ACC112 (cell line): Measurements from ENCODE around the gene HMGXB3.

Source experiments
- H2AFZ ChIP-seq: fragments of 200-600 bp; sonication (generic); one replicate; pipeline ENCODE4 v1.6.0; 2017; ENCODE audit warnings: antibody characterized with exemption, low read length; ENCODE audit not compliant: unreplicated experiment
- H3K27ac ChIP-seq: fragments of 200-600 bp; sonication (generic); 2 replicates; pipeline ENCODE4 v1.5.1; 2014; ENCODE audit warnings: low read depth, mild to moderate bottlenecking, antibody characterized with exemption, low read length, moderate library complexity
- H3K27me3 ChIP-seq: fragments of 200-600 bp; sonication (generic); 2 replicates; pipeline ENCODE4 v1.6.1; 2014; ENCODE audit warnings: mild to moderate bottlenecking, antibody characterized with exemption, low read length, moderate library complexity, mixed read lengths; ENCODE audit not compliant: insufficient read depth
- H3K36me3 ChIP-seq: fragments of 200-600 bp; sonication (generic); 2 replicates; pipeline ENCODE4 v1.6.1; 2016; ENCODE audit warnings: mild to moderate bottlenecking, antibody characterized with exemption, low read length, moderate library complexity, mixed read lengths; ENCODE audit not compliant: insufficient read depth
- H3K4me1 ChIP-seq: fragments of 200-600 bp; sonication (generic); one replicate; pipeline ENCODE4 v1.6.1; 2016; ENCODE audit warnings: low read length, mixed read lengths; ENCODE audit not compliant: insufficient read depth, unreplicated experiment, control insufficient read depth
- H3K4me3 ChIP-seq: fragments of 200-600 bp; sonication (generic); 2 replicates; pipeline ENCODE4 v1.5.1; 2014; ENCODE audit warnings: mild to moderate bottlenecking, low read depth, low read length
- H3K79me2 ChIP-seq: fragments of 200-600 bp; sonication (generic); one replicate; pipeline ENCODE4 v1.6.0; 2016; ENCODE audit warnings: low read length; ENCODE audit not compliant: control insufficient read depth, unreplicated experiment, insufficient read depth

HMGXB3 gene

DNA sequence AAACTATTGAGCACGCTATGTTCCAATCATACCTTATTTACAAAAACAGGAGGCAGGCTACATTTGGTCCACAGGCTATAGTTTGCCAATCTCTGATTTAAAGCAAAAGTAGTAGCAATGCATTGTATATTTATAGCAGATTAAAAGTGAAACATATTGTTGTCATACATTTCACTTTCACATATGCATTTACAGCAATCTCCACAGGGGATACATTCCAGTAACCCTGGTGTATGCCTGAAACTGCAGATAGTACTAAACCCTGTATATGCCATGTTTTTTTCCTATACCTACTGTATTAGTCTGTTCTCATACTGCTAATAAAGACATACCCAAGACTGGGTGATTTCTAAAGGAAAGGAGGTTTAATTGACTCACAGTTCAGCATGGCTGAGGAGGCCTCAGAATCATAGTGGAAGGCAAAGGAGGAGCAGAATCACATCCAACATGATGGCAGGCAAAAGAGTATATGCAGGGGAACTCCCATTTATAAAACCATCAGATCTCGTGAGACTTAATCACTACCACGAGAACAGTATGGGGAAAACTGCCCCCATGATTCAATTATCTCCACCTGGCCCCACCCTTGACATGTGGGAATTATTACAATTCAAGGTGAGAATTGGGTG, 91.7 kb downstream of the HMGXB3 start:
- no peaks in the 10 kb centered on the region for H3K79me2 ChIP-seq
- no peaks in the 10 kb centered on the region for H3K4me1 ChIP-seq
- H3K27me3 ChIP-seq: no peaks in the 10 kb centered on the region
- H3K36me3 ChIP-seq: no peaks in the 10 kb centered on the region
- H3K27ac ChIP-seq: no peak overlapping the region
- H3K4me3 ChIP-seq: no peak overlapping the region
- no peak overlapping the region for H2AFZ ChIP-seq

DNA sequence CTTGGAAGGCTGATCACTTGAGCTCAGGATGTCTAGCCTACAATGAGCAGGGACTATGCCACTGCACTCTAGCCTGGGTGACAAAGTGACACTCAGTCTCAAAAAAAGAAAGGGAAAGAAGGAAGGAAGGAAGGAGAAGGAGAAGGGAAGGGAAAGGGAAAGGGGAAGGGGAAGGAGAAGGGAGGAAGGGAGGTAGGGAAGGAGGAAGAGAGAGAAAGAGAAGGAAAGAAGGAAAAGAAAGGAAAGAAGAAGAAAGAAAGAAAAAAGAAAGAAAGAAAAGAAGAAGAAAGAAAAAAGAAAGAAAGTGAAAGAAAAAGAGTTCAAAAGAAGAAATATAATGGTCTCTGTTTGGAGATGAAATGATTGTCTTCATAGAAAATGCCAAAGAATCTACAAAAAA, 96.6 kb downstream of the HMGXB3 start:
- Histone ChIP-seq H3K79me2 (no peaks in the 10 kb centered on the region), H2AFZ (no peak overlapping the region), H3K36me3 (no peaks in the 10 kb centered on the region), H3K4me1 (no peaks in the 10 kb centered on the region), H3K27me3 (no peaks in the 10 kb centered on the region), H3K4me3 (no peak overlapping the region), H3K27ac (no peak overlapping the region)

- Histone ChIP-seq H3K4me1 (no peaks in the 10 kb centered on the region), H3K79me2 (no peaks in the 10 kb centered on the region), H3K27ac (no peak overlapping the region), H2AFZ (no peak overlapping the region), H3K4me3 (no peak overlapping the region), H3K27me3 (no peaks in the 10 kb centered on the region), H3K36me3 (no peaks in the 10 kb centered on the region)
Observed at GRCh38 chr5:150101023-150101422, 100.5 kb downstream of the HMGXB3 start.
